Occipital lobe (tissue), 2 donors: ENCODE results near the gene COX20. TPM values are rescaled to one million over a fixed set of nuclear protein-coding genes. Genes with fewer than 3 reads are reported as not detected.
"Not testable (repeated sequence)": the region's sequence is repeated elsewhere in the genome, so short reads cannot be mapped to it uniquely, and the experiment has no call there.

Experiments used
- DNase-seq: peaks from one replicate; lab custom pipeline; 2025; lab: John Stamatoyannopoulos, UW
- total RNA-seq: library from RNA; depleted of rRNA; stranded (reverse); fragments of >200 nt; gene quantifications from one replicate; pipeline ENCODE4 v1.2.3, GENCODE V29; 2014

Gene COX20
- 71.1 TPM for total RNA-seq

- no peak for DNase-seq
Observed at GRCh38 chr1:244835276-244836134, at the start of gene COX20. Gene COX20, plus strand, starts transcription at chr1:244835658. Its CDS starts 57 bp downstream, at chr1:244835715.

- DNase-seq, result no peak
Observed at GRCh38 chr1:244788493-244789275, 46.8 kb upstream of the COX20 start.

GRCh38 chr1:244789276-244789580 lies 46.2 kb upstream of the COX20 start:
- no peak for DNase-seq

GRCh38 chr1:244789731-244790130 lies 45.7 kb upstream of the COX20 start:
- no peak for DNase-seq

GRCh38 chr1:244791061-244791460 lies 44.4 kb upstream of the COX20 start:
- DNase-seq, result no peak

- DNase-seq, result no peak
Observed at GRCh38 chr1:244792188-244792850, 43.1 kb upstream of the COX20 start.

- no peak for DNase-seq
Observed at GRCh38 chr1:244794071-244794470, 41.4 kb upstream of the COX20 start.

GRCh38 chr1:244794516-244794915 lies 40.9 kb upstream of the COX20 start:
- DNase-seq, result not testable (repeated sequence)

GRCh38 chr1:244796719-244797406 lies 38.6 kb upstream of the COX20 start:
- DNase-seq, result no peak

GRCh38 chr1:244800821-244801220 lies 34.6 kb upstream of the COX20 start:
- DNase-seq, result no peak

GRCh38 chr1:244801246-244801645 lies 34.2 kb upstream of the COX20 start:
- DNase-seq, result no peak

- no peak for DNase-seq
Observed at GRCh38 chr1:244802041-244802440, 33.4 kb upstream of the COX20 start.

- no peak for DNase-seq
Observed at GRCh38 chr1:244802556-244803239, 32.8 kb upstream of the COX20 start.

GRCh38 chr1:244804841-244805240 lies 30.6 kb upstream of the COX20 start:
- no peak for DNase-seq

- DNase-seq, result no peak
Observed at GRCh38 chr1:244807138-244807537, 28.3 kb upstream of the COX20 start.

- DNase-seq, result no peak
Observed at GRCh38 chr1:244810221-244810620, 25.2 kb upstream of the COX20 start.

GRCh38 chr1:244813327-244813726 lies 22.1 kb upstream of the COX20 start:
- DNase-seq, result no peak

GRCh38 chr1:244815600-244816099 lies 19.8 kb upstream of the COX20 start:
- no peak for DNase-seq

GRCh38 chr1:244817415-244817894 lies 18.0 kb upstream of the COX20 start:
- no peak for DNase-seq

GRCh38 chr1:244820131-244820530 lies 15.3 kb upstream of the COX20 start:
- no peak for DNase-seq

- DNase-seq, result no peak
Observed at GRCh38 chr1:244821134-244821533, 14.3 kb upstream of the COX20 start.
